ENCODE measurements around the gene SERTM1.

SERTM1 gene

GRCh38 chr13:36681894-36682624, 8.2 kb downstream of the SERTM1 start:
- no peak overlapping the region for H3K4me3 Mint-ChIP-seq
- DNase-seq (ENCODE audit: low spot score in 2 of 2) (no peak), ATAC-seq (ENCODE audit: low read depth) (no peak)
- H3K9me3 Mint-ChIP-seq: no peaks in the 10 kb centered on the region
- H3K27ac Mint-ChIP-seq: no peak overlapping the region
- H3K27me3 Mint-ChIP-seq: no peaks in the 10 kb centered on the region
- no peaks in the 10 kb centered on the region for H3K4me1 Mint-ChIP-seq
- no peaks in the 10 kb centered on the region for H3K36me3 Mint-ChIP-seq

- DNase-seq (ENCODE audit: low spot score in 2 of 2): no peak
- Mint-ChIP-seq H3K27me3 (no peaks in the 10 kb centered on the region), H3K4me1 (no peaks in the 10 kb centered on the region), H3K9me3 (no peaks in the 10 kb centered on the region), H3K36me3 (no peaks in the 10 kb centered on the region), H3K27ac (no peak overlapping the region), H3K4me3 (no peak overlapping the region)
- no peak for ATAC-seq (ENCODE audit: low read depth)
Observed at GRCh38 chr13:36683701-36684100, 9.9 kb downstream of the SERTM1 start.

DNA sequence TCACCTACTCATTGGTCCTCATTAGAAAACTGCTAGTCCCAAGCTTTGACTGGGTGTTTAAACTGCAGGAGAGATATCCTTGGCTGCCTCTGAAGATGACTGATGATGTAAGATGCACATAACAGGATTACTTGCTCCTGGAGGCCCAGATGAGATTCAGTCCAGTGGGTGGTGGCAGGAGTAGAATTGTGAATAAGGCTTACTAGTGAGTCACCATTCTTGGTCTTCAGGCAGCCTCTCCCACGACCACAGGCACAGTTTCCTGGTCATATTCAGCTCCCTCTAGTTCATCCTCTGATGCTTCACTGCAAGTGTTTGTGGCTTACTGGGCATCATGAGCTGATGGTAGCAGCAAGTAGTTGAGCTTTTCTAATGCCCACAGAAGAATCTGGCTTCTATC, 12.1 kb downstream of the SERTM1 start:
- Mint-ChIP-seq H3K4me1 (no peaks in the 10 kb centered on the region), H3K36me3 (no peaks in the 10 kb centered on the region), H3K27ac (no peak overlapping the region), H3K4me3 (no peak overlapping the region), H3K9me3 (no peaks in the 10 kb centered on the region), H3K27me3 (peaks cover 1% of the 10 kb centered on the region)
- ATAC-seq (ENCODE audit: low read depth): no peak
- DNase-seq (ENCODE audit: low spot score in 2 of 2): no peak

GRCh38 chr13:36696410-36697010, 22.7 kb downstream of the SERTM1 start:
- DNase-seq (ENCODE audit: low spot score in 2 of 2) (no peak), ATAC-seq (ENCODE audit: low read depth) (no peak)
- no peaks in the 10 kb centered on the region for H3K4me1 Mint-ChIP-seq
- H3K27ac Mint-ChIP-seq: no peak overlapping the region
- H3K36me3 Mint-ChIP-seq: no peaks in the 10 kb centered on the region
- peaks cover 5% of the 10 kb centered on the region for H3K9me3 Mint-ChIP-seq
- H3K4me3 Mint-ChIP-seq: no peak overlapping the region
- H3K27me3 Mint-ChIP-seq: peaks cover 8% of the 10 kb centered on the region

- H3K4me3 Mint-ChIP-seq: no peak overlapping the region
- ATAC-seq (ENCODE audit: low read depth) (no peak), DNase-seq (ENCODE audit: low spot score in 2 of 2) (no peak)
- H3K27me3 Mint-ChIP-seq: peaks cover 8% of the 10 kb centered on the region
- H3K36me3 Mint-ChIP-seq: no peaks in the 10 kb centered on the region
- H3K9me3 Mint-ChIP-seq: peaks cover 5% of the 10 kb centered on the region
- no peak overlapping the region for H3K27ac Mint-ChIP-seq
- H3K4me1 Mint-ChIP-seq: no peaks in the 10 kb centered on the region
Observed at GRCh38 chr13:36700170-36700569, 26.4 kb downstream of the SERTM1 start.

GRCh38 chr13:36706755-36707154, 32.9 kb downstream of the SERTM1 start:
- H3K27ac Mint-ChIP-seq: no peak overlapping the region
- no peak for ATAC-seq (ENCODE audit: low read depth)
- H3K36me3 Mint-ChIP-seq: no peaks in the 10 kb centered on the region
- H3K27me3 Mint-ChIP-seq: peaks cover 4% of the 10 kb centered on the region
- no peak overlapping the region for H3K4me3 Mint-ChIP-seq
- H3K4me1 Mint-ChIP-seq: no peaks in the 10 kb centered on the region
- no peaks in the 10 kb centered on the region for H3K9me3 Mint-ChIP-seq
- no peak for DNase-seq (ENCODE audit: low spot score in 2 of 2)

GRCh38 chr13:36709136-36709890, 35.5 kb downstream of the SERTM1 start:
- ATAC-seq (ENCODE audit: low read depth): no peak
- no peaks in the 10 kb centered on the region for H3K36me3 Mint-ChIP-seq
- no peak overlapping the region for H3K4me3 Mint-ChIP-seq
- no peak overlapping the region for H3K27ac Mint-ChIP-seq
- peaks cover 11% of the 10 kb centered on the region for H3K27me3 Mint-ChIP-seq
- no peaks in the 10 kb centered on the region for H3K9me3 Mint-ChIP-seq
- DNase-seq (ENCODE audit: low spot score in 2 of 2): no peak
- no peaks in the 10 kb centered on the region for H3K4me1 Mint-ChIP-seq

GRCh38 chr13:36710396-36710795, 36.6 kb downstream of the SERTM1 start:
- peaks cover 8% of the 10 kb centered on the region for H3K27me3 Mint-ChIP-seq
- H3K4me3 Mint-ChIP-seq: no peak overlapping the region
- H3K9me3 Mint-ChIP-seq: no peaks in the 10 kb centered on the region
- no peak for ATAC-seq (ENCODE audit: low read depth)
- no peaks in the 10 kb centered on the region for H3K4me1 Mint-ChIP-seq
- no peak for DNase-seq (ENCODE audit: low spot score in 2 of 2)
- H3K27ac Mint-ChIP-seq: no peak overlapping the region
- no peaks in the 10 kb centered on the region for H3K36me3 Mint-ChIP-seq

GRCh38 chr13:36712290-36712689, 38.5 kb downstream of the SERTM1 start:
- Mint-ChIP-seq H3K4me1 (no peaks in the 10 kb centered on the region), H3K36me3 (no peaks in the 10 kb centered on the region), H3K4me3 (no peak overlapping the region), H3K27ac (no peak overlapping the region), H3K27me3 (peaks cover 10% of the 10 kb centered on the region), H3K9me3 (no peaks in the 10 kb centered on the region)
- ATAC-seq (ENCODE audit: low read depth) (no peak), DNase-seq (ENCODE audit: low spot score in 2 of 2) (no peak)

- Mint-ChIP-seq H3K36me3 (no peaks in the 10 kb centered on the region), H3K4me1 (no peaks in the 10 kb centered on the region), H3K27me3 (peaks cover 10% of the 10 kb centered on the region), H3K4me3 (no peak overlapping the region), H3K9me3 (no peaks in the 10 kb centered on the region), H3K27ac (no peak overlapping the region)
- ATAC-seq (ENCODE audit: low read depth) (no peak), DNase-seq (ENCODE audit: low spot score in 2 of 2) (no peak)
Observed at GRCh38 chr13:36712770-36713169, 39.0 kb downstream of the SERTM1 start.

DNA sequence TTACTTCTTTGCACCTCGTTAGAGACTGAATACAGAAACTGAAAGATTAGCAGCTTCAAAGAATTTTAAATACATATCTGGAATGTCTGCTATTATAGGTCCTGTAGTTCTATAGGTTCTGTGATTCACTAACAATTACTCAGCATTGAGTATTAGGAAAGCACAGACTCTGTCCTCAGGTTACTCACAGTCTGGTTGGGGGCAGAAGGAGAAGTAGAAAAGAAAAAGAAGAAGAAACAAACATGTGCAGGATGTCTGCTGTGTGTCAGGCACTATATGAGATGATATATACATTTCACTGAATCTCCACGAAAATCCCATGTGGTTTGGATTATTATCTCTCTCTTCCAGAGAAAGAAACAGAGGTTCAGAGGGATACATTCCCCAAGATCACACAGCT, 40.1 kb downstream of the SERTM1 start:
- H3K27ac Mint-ChIP-seq: no peak overlapping the region
- H3K4me3 Mint-ChIP-seq: no peak overlapping the region
- ATAC-seq (ENCODE audit: low read depth): no peak
- no peak for DNase-seq (ENCODE audit: low spot score in 2 of 2)
- no peaks in the 10 kb centered on the region for H3K36me3 Mint-ChIP-seq
- H3K4me1 Mint-ChIP-seq: no peaks in the 10 kb centered on the region
- H3K9me3 Mint-ChIP-seq: no peaks in the 10 kb centered on the region
- peaks cover 17% of the 10 kb centered on the region for H3K27me3 Mint-ChIP-seq

DNA sequence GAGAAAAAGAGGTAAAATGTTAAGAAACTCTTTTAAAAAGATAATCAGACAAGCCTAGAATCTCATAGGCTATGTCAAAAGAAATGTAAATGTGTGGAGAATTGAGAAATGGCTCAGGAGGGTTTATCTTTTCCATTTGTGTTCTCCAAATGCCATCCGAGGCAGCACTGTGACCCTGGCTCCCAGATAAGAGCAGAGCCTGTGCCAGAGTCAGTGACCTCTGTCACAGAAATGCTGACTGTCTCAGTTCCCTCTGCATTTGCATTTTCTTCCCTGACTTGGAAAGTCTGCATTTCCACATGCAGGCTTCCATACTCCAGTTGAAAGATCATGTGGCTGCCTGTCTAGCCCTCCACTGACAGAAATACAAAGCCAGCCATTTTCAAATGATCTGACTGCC, 42.0 kb downstream of the SERTM1 start:
- H3K4me1 Mint-ChIP-seq: no peaks in the 10 kb centered on the region

GRCh38 chr13:36717017-36717416, 43.2 kb downstream of the SERTM1 start:
- DNase-seq (ENCODE audit: low spot score in 2 of 2) (no peak), ATAC-seq (ENCODE audit: low read depth) (no peak)
- Mint-ChIP-seq H3K36me3 (no peaks in the 10 kb centered on the region), H3K27ac (no peak overlapping the region), H3K4me1 (no peaks in the 10 kb centered on the region), H3K27me3 (peaks cover 26% of the 10 kb centered on the region), H3K9me3 (no peaks in the 10 kb centered on the region), H3K4me3 (no peak overlapping the region)

More for the DNA sequence above, 42.0 kb downstream of the SERTM1 start:
- Mint-ChIP-seq H3K9me3 (no peaks in the 10 kb centered on the region), H3K36me3 (no peaks in the 10 kb centered on the region), H3K4me3 (no peak overlapping the region), H3K27me3 (peaks cover 23% of the 10 kb centered on the region), H3K27ac (no peak overlapping the region)
- no peak for DNase-seq (ENCODE audit: low spot score in 2 of 2)
- ATAC-seq (ENCODE audit: low read depth): no peak

- no peak for ATAC-seq (ENCODE audit: low read depth)
- Mint-ChIP-seq H3K27ac (no peak overlapping the region), H3K27me3 (peaks cover 28% of the 10 kb centered on the region), H3K4me3 (no peak overlapping the region), H3K4me1 (no peaks in the 10 kb centered on the region), H3K36me3 (no peaks in the 10 kb centered on the region), H3K9me3 (no peaks in the 10 kb centered on the region)
- DNase-seq (ENCODE audit: low spot score in 2 of 2): no peak
Observed at GRCh38 chr13:36717966-36718545, 44.2 kb downstream of the SERTM1 start.
